HEK293T (cell line): ENCODE data around the gene MRPL18.

Source experiments
- ARNT ChIP-seq: fragments of 450-650 bp; IDR thresholded peaks from 2 replicates; pipeline ENCODE4 v1.6.1; 2017; ENCODE audit warnings: mild to moderate bottlenecking
- BHLHE40 ChIP-seq: fragments of 450-650 bp; IDR thresholded peaks from 2 replicates; pipeline ENCODE4 v1.6.1; 2016; ENCODE audit warnings: mild to moderate bottlenecking, moderate library complexity, borderline replicate concordance
- FOXA1 ChIP-seq: fragments of 450-650 bp; IDR thresholded peaks from 2 replicates; pipeline ENCODE4 v1.6.1; 2016; ENCODE audit warnings: mild to moderate bottlenecking
- FOXM1 ChIP-seq: fragments of 450-650 bp; IDR thresholded peaks from 2 replicates; pipeline ENCODE4 v1.6.1; 2017; ENCODE audit warnings: mild to moderate bottlenecking, borderline replicate concordance
- PKNOX1 ChIP-seq: fragments of 450-650 bp; IDR thresholded peaks from 2 replicates; pipeline ENCODE4 v1.6.1; 2016
- SP1 ChIP-seq: fragments of 450-650 bp; IDR thresholded peaks from 2 replicates; pipeline ENCODE4 v1.6.1; 2017
- SUZ12 ChIP-seq: fragments of 450-650 bp; IDR thresholded peaks from 2 replicates; pipeline ENCODE4 v1.6.1; 2016; ENCODE audit warnings: mild to moderate bottlenecking
- TARDBP ChIP-seq: fragments of 450-650 bp; IDR thresholded peaks from 2 replicates; pipeline ENCODE4 v1.6.1; 2016
- ZNF384 ChIP-seq: fragments of 450-650 bp; IDR thresholded peaks from 2 replicates; pipeline ENCODE4 v1.6.1; 2016

DNA sequence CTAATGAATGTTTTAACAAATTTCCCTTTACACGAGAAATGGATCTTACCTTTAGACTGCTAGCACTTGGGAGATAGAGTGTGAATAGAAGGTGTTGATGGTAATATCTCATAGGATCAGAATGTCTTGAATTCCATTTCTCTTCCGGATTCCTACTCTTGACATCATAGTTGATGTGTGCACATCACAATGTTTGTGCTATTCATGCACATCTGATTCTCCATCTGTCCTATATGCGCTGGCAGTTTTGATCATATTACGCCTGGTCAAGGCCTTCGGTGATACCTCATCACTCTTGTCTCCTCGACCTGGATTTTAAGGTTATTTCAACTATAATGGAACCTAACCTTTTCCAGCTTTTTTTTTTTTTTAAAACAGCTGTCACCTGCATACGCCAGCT is 45.2 kb upstream of the MRPL18 start:
- TF ChIP-seq SP1 (no peak), FOXA1 (no peak), BHLHE40 (no peak), FOXM1 (no peak), ZNF384 (no peak), SUZ12 (no peak), ARNT (no peak), TARDBP (no peak), PKNOX1 (no peak)
